B cell (primary cell): ENCODE measurements around the gene DHX57. TPM values are rescaled to one million over a fixed set of nuclear protein-coding genes. Genes with fewer than 3 reads are reported as not detected.
A peak's percentile ranks its signal among the peaks of the same experiment; 100 is the strongest.

Experiments
- ATAC-seq: fragments of 200-7000 bp; cut with Tn5 transposase; one replicate; pipeline ENCODE4 v1.10.0; 2021; ENCODE audit warnings: low read depth, mild to moderate bottlenecking, moderate number of reproducible peaks, moderate library complexity
- CTCF ChIA-PET: fragments of 350-600 bp; sonication (Branson Sonifier 250); formaldehyde crosslinking; loops from one replicate; lab custom pipeline; 2021; ENCODE audit warnings: antibody characterized with exemption, inconsistent platforms; lab: Charles Lee
- POLR2A ChIA-PET: fragments of 350-600 bp; sonication (Branson Sonifier 250); formaldehyde crosslinking; loops from one replicate; lab custom pipeline; 2021; ENCODE audit warnings: antibody characterized with exemption; lab: Charles Lee
- DNase-seq: peaks from one replicate; pipeline ENCODE4 v3.0.0; 2013
- H2AFZ ChIP-seq: 2 replicates; pipeline ENCODE4 v1.6.1; 2012; ENCODE audit warnings: mild to moderate bottlenecking, low read depth, low read length; ENCODE audit not compliant: insufficient read depth, poor library complexity, severe bottlenecking
- H3K27ac ChIP-seq, 2 donors: 1 replicate in 1 of 2; 2 replicates in 1 of 2; pipeline ENCODE4 v1.5.1; 2012 to 2013; ENCODE audit warnings: low read length in 2 of 2, mild to moderate bottlenecking in 2 of 2, moderate library complexity in 1 of 2
- H3K27me3 ChIP-seq, 4 experiments: fragments of 200-600 bp in 1 of 4; sonication (generic) in 1 of 4; replicated peaks in 1 of 4; 1 replicate in 2 of 4; 2 replicates in 2 of 4; pipeline versions ENCODE4 v1.6.1 to v1.7.0; 2013 to 2016; ENCODE audit warnings: low read length in 3 of 4, mild to moderate bottlenecking in 2 of 4, mixed read lengths in 1 of 4, moderate library complexity in 1 of 4; ENCODE audit not compliant: insufficient read depth in 4 of 4, control insufficient read depth in 3 of 4; ENCODE audit errors: control extremely low read depth in 1 of 4
- H3K36me3 ChIP-seq, 2 experiments: replicated peaks in 1 of 2; 1 replicate in 1 of 2; 2 replicates in 1 of 2; pipeline versions ENCODE4 v1.6.1 to v1.7.1; 2013; ENCODE audit warnings: low read length in 1 of 2; ENCODE audit not compliant: insufficient read depth in 2 of 2, control insufficient read depth in 1 of 2; ENCODE audit errors: control extremely low read depth in 1 of 2, extremely low read depth in 1 of 2
- H3K4me1 ChIP-seq, 2 donors: fragments of 200-600 bp in 1 of 2; sonication (generic) in 1 of 2; 1 replicate in 1 of 2; 2 replicates in 1 of 2; pipeline versions ENCODE4 v1.5.1 to v1.6.1; 2013 to 2017; ENCODE audit warnings: low read length in 2 of 2; ENCODE audit not compliant: control insufficient read depth in 2 of 2, insufficient read depth in 2 of 2
- H3K4me2 ChIP-seq: replicated peaks from 2 replicates; pipeline ENCODE3; 2012; ENCODE audit warnings: mild to moderate bottlenecking, low read depth, low read length; ENCODE audit not compliant: poor library complexity, severe bottlenecking
- H3K4me3 ChIP-seq, 5 experiments: fragments of 200-600 bp in 1 of 5; sonication (generic) in 1 of 5; 1 replicate in 3 of 5; 2 replicates in 2 of 5; pipeline versions ENCODE4 v1.5.1 to v1.7.0; 2011 to 2016; ENCODE audit warnings: low read length in 4 of 5, mild to moderate bottlenecking in 4 of 5, low read depth in 2 of 5, control low read depth in 1 of 5, moderate library complexity in 1 of 5; ENCODE audit not compliant: insufficient read depth in 1 of 5; ENCODE audit errors: control extremely low read depth in 1 of 5, extremely low read depth in 1 of 5
- H3K79me2 ChIP-seq: fragments of 200-600 bp; sonication (generic); one replicate; pipeline ENCODE4 v1.6.0; 2016; ENCODE audit warnings: low read length; ENCODE audit not compliant: control insufficient read depth, insufficient read depth
- H3K9ac ChIP-seq: fragments of 200-600 bp; sonication (generic); 2 replicates; pipeline ENCODE4 v1.6.1; 2017; ENCODE audit warnings: mild to moderate bottlenecking, low read length, moderate library complexity
- H3K9me3 ChIP-seq, 3 donors: one replicate each; pipeline versions ENCODE4 v1.6.1 to v1.7.1; 2013; ENCODE audit warnings: low read length in 2 of 3; ENCODE audit not compliant: control insufficient read depth in 2 of 3, insufficient read depth in 1 of 3; ENCODE audit errors: control extremely low read depth in 1 of 3
- H4K20me1 ChIP-seq: 2 replicates; pipeline ENCODE4 v1.6.0; 2012; ENCODE audit warnings: mild to moderate bottlenecking, low read length; ENCODE audit not compliant: insufficient read depth, control insufficient read depth, poor library complexity, severe bottlenecking
- H3K27ac Mint-ChIP-seq: one replicate; pipeline ENCODE4 v1.8.0; 2021; ENCODE audit warnings: mixed read lengths
- H3K27me3 Mint-ChIP-seq: one replicate; pipeline ENCODE4 v1.8.0; 2021; ENCODE audit warnings: mixed read lengths
- H3K4me1 Mint-ChIP-seq: one replicate; pipeline ENCODE4 v1.8.0; 2021; ENCODE audit warnings: mixed read lengths
- H3K4me3 Mint-ChIP-seq: one replicate; pipeline ENCODE4 v1.8.0; 2021; ENCODE audit warnings: mixed read lengths
- H3K9me3 Mint-ChIP-seq: one replicate; pipeline ENCODE4 v1.8.0; 2022; ENCODE audit warnings: mixed read lengths; ENCODE audit not compliant: insufficient read depth
- CTCF ChIP-seq: fragments of 200-600 bp; IDR thresholded peaks from one replicate; pipeline ENCODE4 v1.8.0; 2022; ENCODE audit warnings: antibody characterized with exemption, mild to moderate bottlenecking
- EZH2 ChIP-seq: IDR thresholded peaks from 2 replicates; pipeline ENCODE4 v1.6.1; 2012; ENCODE audit warnings: borderline replicate concordance, low read depth, mild to moderate bottlenecking, moderate library complexity, low read length; ENCODE audit not compliant: insufficient read depth, poor library complexity, severe bottlenecking
- WGBS: methylation state at CpG from one replicate; pipeline ENCODE4 v1.1.5; 2013; ENCODE audit warnings: missing lambda C conversion rate; ENCODE audit not compliant: insufficient coverage; 5-methylcytosine and 5-hydroxymethylcytosine counted together
- intact Hi-C: fragments of 100-400 bp; cut with micrococcal nuclease; formaldehyde crosslinking; loops from one replicate; pipeline ENCODE4 v1.10.0; 2022
- polyA plus RNA-seq: library from polyadenylated mRNA; depleted of rRNA; stranded (reverse); fragments of >200 nt; gene quantifications from 2 replicates; pipeline ENCODE4 v1.2.3, GENCODE V29; 2012
- total RNA-seq, 2 donors: library from RNA; stranded (reverse); fragments of 120-200 nt in 1 of 2; gene quantifications; 1 replicate in 1 of 2; 2 replicates in 1 of 2; pipeline versions ENCODE4 v1.2.3 to v1.2.4, GENCODE V29; 2013 to 2022

Gene DHX57
- total and polyA plus RNA-seq, 2 donors (not counting 1 experiment from before 2014, with no cell fraction given): 7.7 to 25.0 TPM

- Histone ChIP-seq H3K27ac (peak overlapping the region; percentile 42 to 63), H3K9me3 (peaks cover 0 to 10% (median 4%) of the 10 kb centered on the region in 3 donors), H3K27me3 (no peaks in the 10 kb centered on the region), H3K79me2 (peaks cover 47% of the 10 kb centered on the region), H2AFZ (peak overlapping the region; percentile 91), H3K4me1 (peaks cover 12 to 18% of the 10 kb centered on the region in 2 donors), H3K9ac (peak overlapping the region; percentile 85), H3K4me2 (peak overlapping the region; percentile 81), H3K4me3 (peak overlapping the region; percentile 70 to 84 (median 83)), H3K36me3 (no peaks in the 10 kb centered on the region), H4K20me1 (no peaks in the 10 kb centered on the region)
- Mint-ChIP-seq H3K27ac (peak overlapping the region; percentile 88), H3K4me3 (peak overlapping the region; percentile 97), H3K27me3 (no peaks in the 10 kb centered on the region), H3K4me1 (peaks cover 25% of the 10 kb centered on the region), H3K9me3 (peaks cover 6% of the 10 kb centered on the region)
- no peak for TF ChIP-seq EZH2
- CTCF ChIA-PET: interaction anchor here (1.0 kb wide), 1 partner anchor 271 kb away, joined by 3 read pairs; no protein-coding TSS in a partner anchor
- ATAC-seq (no peak), DNase-seq (no peak)
- intact Hi-C loops: loop anchor here (1.0 kb wide), 1 partner anchor 97 kb away; the partner anchor contains the start of gene GEMIN6
- POLR2A ChIA-PET: interaction anchor here (0.5 to 1.5 kb wide), 2 partner anchors 124 to 127 kb away, joined by 3 to 10 read pairs; partner anchors contain the start of gene SRSF7
- WGBS: 0% methylated on average over 10 of the region's 10 CpGs
These were observed 533 bp downstream of the DHX57 start for GRCh38 chr2:38875227-38875575.

GRCh38 chr2:38873763-38874162 is 2.0 kb downstream of the DHX57 start:
- intact Hi-C loops: no loop called here
- TF ChIP-seq CTCF (no peak), EZH2 (no peak)
- peaks cover 11% of the 10 kb centered on the region for H3K9me3 Mint-ChIP-seq
- Histone ChIP-seq H4K20me1 (peaks cover 7% of the 10 kb centered on the region), H3K4me1 (peaks cover 12 to 18% of the 10 kb centered on the region in 2 donors), H2AFZ (no peak overlapping the region), H3K9me3 (peaks cover 2 to 10% (median 4%) of the 10 kb centered on the region in 3 donors), H3K27ac (no peak overlapping the region), H3K4me3 (no peak overlapping the region), H3K36me3 (no peaks in the 10 kb centered on the region), H3K4me2 (no peak overlapping the region), H3K79me2 (peaks cover 58% of the 10 kb centered on the region), H3K27me3 (no peaks in the 10 kb centered on the region), H3K9ac (no peak overlapping the region)
- peaks cover 25% of the 10 kb centered on the region for H3K4me1 Mint-ChIP-seq
- no peak overlapping the region for H3K4me3 Mint-ChIP-seq
- ATAC-seq (no peak), DNase-seq (no peak)
- no peaks in the 10 kb centered on the region for H3K27me3 Mint-ChIP-seq
- H3K27ac Mint-ChIP-seq: no peak overlapping the region
- ChIA-PET CTCF (no interaction called here), POLR2A (interaction anchor here (0.6 kb wide), 1 partner anchor 629 kb away, joined by 3 read pairs; no protein-coding TSS in a partner anchor)
- no CpG with 5 or more reads among the region's 5 CpGs for WGBS
